B cell (primary cell): ENCODE results near the gene ELMO1.

Source experiments
- EZH2 ChIP-seq: IDR thresholded peaks from 2 replicates; pipeline ENCODE4 v1.6.1; 2012; ENCODE audit warnings: borderline replicate concordance, low read depth, mild to moderate bottlenecking, moderate library complexity, low read length; ENCODE audit not compliant: insufficient read depth, poor library complexity, severe bottlenecking
- TF ChIP-seq, protein P1 (sequence below): fragments of 200-600 bp; IDR thresholded peaks from one replicate; pipeline ENCODE4 v1.8.0; 2022; ENCODE audit warnings: antibody characterized with exemption, mild to moderate bottlenecking

DNA sequence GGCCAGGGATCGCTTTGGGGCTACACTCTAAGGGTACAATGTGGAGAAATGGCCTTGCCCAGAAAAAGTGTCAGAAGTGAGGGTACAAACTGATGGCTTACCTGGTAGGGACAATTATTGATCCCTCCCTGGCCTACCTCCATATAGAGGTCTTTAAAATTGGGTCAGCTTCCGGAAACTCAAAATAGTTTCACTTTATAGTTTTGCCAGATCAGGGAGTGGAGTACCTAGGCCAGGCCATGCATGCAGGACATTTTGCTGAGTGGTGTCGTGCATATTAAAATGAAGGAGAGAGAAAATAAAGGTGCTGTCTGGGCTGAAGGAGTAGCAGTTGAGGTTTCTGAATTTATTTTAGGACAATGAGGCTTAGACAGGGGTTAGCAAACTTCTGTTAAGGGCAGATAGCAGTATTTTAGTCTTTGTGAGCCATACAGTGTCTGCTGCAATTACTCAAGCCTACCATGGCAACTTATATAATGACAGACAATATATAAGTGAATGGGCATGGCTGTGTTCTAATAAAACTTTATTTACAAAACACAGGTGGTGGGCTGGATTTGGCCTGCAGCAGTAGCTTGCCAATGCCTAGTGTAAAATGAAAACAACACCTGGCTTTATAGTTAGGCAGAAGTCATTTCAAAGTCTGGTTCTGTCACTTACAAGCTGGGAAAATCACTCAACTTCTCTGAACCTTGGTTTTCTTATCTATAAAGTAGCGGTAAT lies 547.5 kb downstream of the ELMO1 start:
- TF ChIP-seq, protein P1, sequence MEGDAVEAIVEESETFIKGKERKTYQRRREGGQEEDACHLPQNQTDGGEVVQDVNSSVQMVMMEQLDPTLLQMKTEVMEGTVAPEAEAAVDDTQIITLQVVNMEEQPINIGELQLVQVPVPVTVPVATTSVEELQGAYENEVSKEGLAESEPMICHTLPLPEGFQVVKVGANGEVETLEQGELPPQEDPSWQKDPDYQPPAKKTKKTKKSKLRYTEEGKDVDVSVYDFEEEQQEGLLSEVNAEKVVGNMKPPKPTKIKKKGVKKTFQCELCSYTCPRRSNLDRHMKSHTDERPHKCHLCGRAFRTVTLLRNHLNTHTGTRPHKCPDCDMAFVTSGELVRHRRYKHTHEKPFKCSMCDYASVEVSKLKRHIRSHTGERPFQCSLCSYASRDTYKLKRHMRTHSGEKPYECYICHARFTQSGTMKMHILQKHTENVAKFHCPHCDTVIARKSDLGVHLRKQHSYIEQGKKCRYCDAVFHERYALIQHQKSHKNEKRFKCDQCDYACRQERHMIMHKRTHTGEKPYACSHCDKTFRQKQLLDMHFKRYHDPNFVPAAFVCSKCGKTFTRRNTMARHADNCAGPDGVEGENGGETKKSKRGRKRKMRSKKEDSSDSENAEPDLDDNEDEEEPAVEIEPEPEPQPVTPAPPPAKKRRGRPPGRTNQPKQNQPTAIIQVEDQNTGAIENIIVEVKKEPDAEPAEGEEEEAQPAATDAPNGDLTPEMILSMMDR: no peak
- no peak for TF ChIP-seq EZH2
